Measurements from ENCODE around the gene TAX1BP3. TPM values are rescaled to one million over a fixed set of nuclear protein-coding genes. Genes with fewer than 3 reads are reported as not detected.
A peak's percentile ranks its signal among the peaks of the same experiment; 100 is the strongest.
"Not testable (repeated sequence)": the region's sequence is repeated elsewhere in the genome, so short reads cannot be mapped to it uniquely, and the experiment has no call there.

TAX1BP3 gene
- total and polyA plus RNA-seq, 2 of the 4 experiments (the other 2 are of a cell fraction), result 146 to 176 TPM

- peaks cover 16% of the 10 kb centered on the region for H3K9me3 ChIP-seq (ENCODE audit: control insufficient read depth, insufficient read depth, low read length)
- H3K9me1 ChIP-seq (ENCODE audit: insufficient read depth, low read length); dilution Hi-C loops (cut with HindIII; ENCODE audit: low sequenced_read_pairs, unreplicated experiment); H3K23ac ChIP-seq (ENCODE audit: low read depth, low read length); CTCF ChIA-PET; H3K9ac ChIP-seq (ENCODE audit: low read depth, low read length); H3K56ac ChIP-seq (ENCODE audit: extremely low read depth, insufficient read depth, low read length); H3K4me2 ChIP-seq (ENCODE audit: low read depth, low read length); H2AFZ ChIP-seq (replicated peaks; ENCODE audit: low read length, poor library complexity); H2BK20ac ChIP-seq (ENCODE audit: low read depth, low read length); H3K4me3 ChIP-seq (ENCODE audit: insufficient read depth, low read depth, low read length); H3K4ac ChIP-seq (ENCODE audit: low read depth, low read length); POLR2A ChIA-PET (ENCODE audit: unreplicated experiment); H2BK120ac ChIP-seq (ENCODE audit: low read depth, low read length); H3K4me1 ChIP-seq (ENCODE audit: control insufficient read depth, insufficient read depth, low read length); H3K36me3 ChIP-seq (ENCODE audit: control insufficient read depth, insufficient read depth, low read length); DNase-seq; H3K14ac ChIP-seq (replicated peaks; ENCODE audit: low read depth, low read length); H3K27ac ChIP-seq (ENCODE audit: insufficient read depth, low read length); H3K27me3 ChIP-seq (ENCODE audit: control insufficient read depth, insufficient read depth, low read length); H4K8ac ChIP-seq (ENCODE audit: low read depth in 2 of 2, low read length in 2 of 2); BruUV-seq (replicated peaks); H4K20me1 ChIP-seq (ENCODE audit: insufficient read depth, low read length); H2BK5ac ChIP-seq (ENCODE audit: low read depth, low read length, poor library complexity, severe bottlenecking); H2AK9ac ChIP-seq (replicated peaks; ENCODE audit: low read depth, low read length, poor library complexity); H2AK5ac ChIP-seq (ENCODE audit: low read depth, low read length); H4K5ac ChIP-seq (ENCODE audit: low read depth, low read length); H3K18ac ChIP-seq (ENCODE audit: low read depth, low read length); H3K79me1 ChIP-seq (ENCODE audit: low read depth in 1 of 2, low read length in 2 of 2); intact Hi-C loops (cut with micrococcal nuclease); in situ Hi-C loops (cut with MboI; ENCODE audit: low sequenced_read_pairs); H2BK15ac ChIP-seq (ENCODE audit: low read depth, low read length); H4K91ac ChIP-seq (ENCODE audit: insufficient read depth, low read depth, low read length); ATAC-seq (ENCODE audit: low read depth): not testable (repeated sequence)
- peak; percentile 14; the same call in 1 of the 2 replicates for TF ChIP-seq MAFK (IDR thresholded peaks at IDR 0.05; ENCODE audit: low read depth, low read length)
- 100% methylated on average over 1 of the region's 7 CpGs; no CpG with 5 or more reads in 1 of the 2 experiments for WGBS, 2 experiments (ENCODE audit: extremely low coverage in 2 of 2, insufficient read length in 1 of 2)
These were observed 33.7 kb upstream of the TAX1BP3 start for GRCh38 chr17:3702041-3702539.

Data from IMR-90 (cell line).